Gastrocnemius medialis (tissue), 4 donors: ENCODE measurements around the gene CDKAL1. TPM values are rescaled to one million over a fixed set of nuclear protein-coding genes. Genes with fewer than 3 reads are reported as not detected.

Experiments
- ATAC-seq, 2 donors: fragments of 150-250 bp; one replicate each; pipeline ENCODE4 v1.9.1; 2016
- DNase-seq, 2 donors: peaks; one replicate each; pipeline ENCODE4 v3.0.0-alpha.2; 2019
- H3K27ac ChIP-seq, 4 donors: fragments of 200-600 bp; sonication (generic); 1 replicate in 1 of 4; 2 replicates in 3 of 4; pipeline ENCODE4 v1.5.1; 2016 to 2018; ENCODE audit warnings: mild to moderate bottlenecking in 2 of 4, moderate library complexity in 1 of 4
- H3K27me3 ChIP-seq, 3 donors: fragments of 200-600 bp; sonication (generic) in 2 of 3; 1 replicate in 1 of 3; 2 replicates in 2 of 3; pipeline versions ENCODE4 v1.5.1 to v1.6.0; 2016 to 2019; ENCODE audit warnings: mild to moderate bottlenecking in 1 of 3, moderate library complexity in 1 of 3
- H3K36me3 ChIP-seq, 2 donors: fragments of 200-600 bp; sonication (generic) in 1 of 2; one replicate each; pipeline ENCODE4 v1.5.1; 2017 to 2018
- H3K4me1 ChIP-seq, 2 donors: fragments of 200-600 bp; sonication (generic) in 1 of 2; one replicate each; pipeline ENCODE4 v1.5.1; 2016 to 2017; ENCODE audit warnings: mild to moderate bottlenecking in 2 of 2
- H3K4me3 ChIP-seq, 4 donors: fragments of 200-600 bp; sonication (generic) in 3 of 4; 1 replicate in 1 of 4; 2 replicates in 3 of 4; pipeline ENCODE4 v1.5.1; 2016 to 2019; ENCODE audit warnings: mild to moderate bottlenecking in 2 of 4
- H3K9me3 ChIP-seq, 3 donors: fragments of 200-600 bp; sonication (generic) in 2 of 3; 1 replicate in 1 of 3; 2 replicates in 2 of 3; pipeline ENCODE4 v1.5.1; 2016 to 2019
- POLR2A ChIP-seq, 2 donors: fragments of 450-650 bp; IDR thresholded peaks; one replicate each; pipeline ENCODE4 v1.6.1; 2017; ENCODE audit warnings: antibody characterized with exemption in 2 of 2, mild to moderate bottlenecking in 2 of 2, moderate library complexity in 2 of 2
- in situ Hi-C, 4 donors: fragments of 200-750 bp; cut with MboI; loops; one replicate each; pipeline versions ENCODE4 v1.15.0 to v1.8.0; 2017; ENCODE audit warnings: low sequenced_read_pairs in 4 of 4
- intact Hi-C: fragments of 100-400 bp; cut with DNase I; formaldehyde crosslinking; loops from one replicate; pipeline ENCODE4 v1.15.1; 2023; ENCODE audit warnings: low total_unique reads
- total RNA-seq, 4 donors: library from RNA; depleted of rRNA; stranded (reverse); fragments of >200 nt; gene quantifications; one replicate each; pipeline versions ENCODE4 v1.1.0 to v1.2.3, GENCODE V29; 2016
- TF ChIP-seq, protein P1 (sequence below), 5 experiments: fragments of 450-650 bp in 3 of 5; fragments of 200-600 bp in 2 of 5; sonication (generic) in 2 of 5; IDR thresholded peaks in 4 of 5; conservative IDR thresholded peaks in 1 of 5; 1 replicate in 4 of 5; 2 replicates in 1 of 5; pipeline ENCODE4 v1.5.1; 2016 to 2019; ENCODE audit warnings: antibody characterized with exemption in 5 of 5, mild to moderate bottlenecking in 3 of 5, moderate library complexity in 3 of 5

Gene CDKAL1
- total RNA-seq, 4 donors from 2014 or later, result 9.6 to 17.0 (median 11.4) TPM

GRCh38 chr6:20936949-20937348, 402.7 kb downstream of the CDKAL1 start:
- DNase-seq (no peak), ATAC-seq (no peak)
- in situ Hi-C loops, result no loop called here
- Histone ChIP-seq H3K27ac (no peak overlapping the region), H3K4me3 (no peak overlapping the region), H3K36me3 (no peaks in the 10 kb centered on the region), H3K4me1 (no peaks in the 10 kb centered on the region), H3K27me3 (no peaks in the 10 kb centered on the region), H3K9me3 (no peaks in the 10 kb centered on the region)
- TF ChIP-seq, protein P1, sequence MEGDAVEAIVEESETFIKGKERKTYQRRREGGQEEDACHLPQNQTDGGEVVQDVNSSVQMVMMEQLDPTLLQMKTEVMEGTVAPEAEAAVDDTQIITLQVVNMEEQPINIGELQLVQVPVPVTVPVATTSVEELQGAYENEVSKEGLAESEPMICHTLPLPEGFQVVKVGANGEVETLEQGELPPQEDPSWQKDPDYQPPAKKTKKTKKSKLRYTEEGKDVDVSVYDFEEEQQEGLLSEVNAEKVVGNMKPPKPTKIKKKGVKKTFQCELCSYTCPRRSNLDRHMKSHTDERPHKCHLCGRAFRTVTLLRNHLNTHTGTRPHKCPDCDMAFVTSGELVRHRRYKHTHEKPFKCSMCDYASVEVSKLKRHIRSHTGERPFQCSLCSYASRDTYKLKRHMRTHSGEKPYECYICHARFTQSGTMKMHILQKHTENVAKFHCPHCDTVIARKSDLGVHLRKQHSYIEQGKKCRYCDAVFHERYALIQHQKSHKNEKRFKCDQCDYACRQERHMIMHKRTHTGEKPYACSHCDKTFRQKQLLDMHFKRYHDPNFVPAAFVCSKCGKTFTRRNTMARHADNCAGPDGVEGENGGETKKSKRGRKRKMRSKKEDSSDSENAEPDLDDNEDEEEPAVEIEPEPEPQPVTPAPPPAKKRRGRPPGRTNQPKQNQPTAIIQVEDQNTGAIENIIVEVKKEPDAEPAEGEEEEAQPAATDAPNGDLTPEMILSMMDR (IDR thresholded peaks at IDR 0.05 in 4 of 5, conservative IDR thresholded peaks at IDR 0.05 in 1 of 5), result no peak
- TF ChIP-seq POLR2A (IDR thresholded peaks at IDR 0.05), result no peak
- intact Hi-C loops, result no loop called here

DNA sequence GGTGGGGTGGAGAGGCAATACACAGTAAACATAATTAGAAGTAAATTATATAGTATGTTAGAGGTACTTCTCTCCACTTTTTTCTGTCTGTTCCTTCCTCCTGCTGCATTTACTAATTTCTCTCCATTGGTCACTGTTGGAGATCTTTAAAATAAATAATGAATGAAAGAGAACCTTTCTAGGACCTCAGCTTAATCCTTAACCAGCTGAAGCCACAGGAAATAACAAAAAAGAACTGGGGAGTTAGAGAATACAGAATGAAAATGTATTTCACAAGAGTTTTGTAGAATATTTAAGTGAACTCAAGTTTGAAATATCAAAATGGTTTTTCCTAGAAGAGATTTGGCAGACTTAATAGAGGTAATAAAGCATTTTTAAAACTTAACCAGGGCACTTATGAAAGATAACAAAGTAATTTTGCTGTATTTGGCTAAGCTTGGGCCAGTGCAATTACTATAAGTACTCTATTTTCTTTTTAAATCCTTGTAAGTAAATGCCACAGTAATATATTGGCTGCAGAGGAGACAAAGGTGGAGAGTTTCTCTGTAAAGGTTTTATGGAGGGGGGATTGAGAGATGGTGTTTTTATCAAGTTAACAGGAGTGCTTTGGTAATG, 405.0 kb downstream of the CDKAL1 start:
- H3K9me3 ChIP-seq, result no peaks in the 10 kb centered on the region
- ATAC-seq, result no peak
- TF ChIP-seq POLR2A (IDR thresholded peaks at IDR 0.05), result no peak
- TF ChIP-seq, protein P1 (IDR thresholded peaks at IDR 0.05 in 4 of 5, conservative IDR thresholded peaks at IDR 0.05 in 1 of 5), result no peak
- no peak overlapping the region for H3K4me3 ChIP-seq
- intact Hi-C loops, result no loop called here
- in situ Hi-C loops, result no loop called here
- H3K4me1 ChIP-seq, result no peaks in the 10 kb centered on the region
- no peak for DNase-seq
- H3K27ac ChIP-seq, result no peak overlapping the region
- H3K36me3 ChIP-seq, result no peaks in the 10 kb centered on the region
- no peaks in the 10 kb centered on the region for H3K27me3 ChIP-seq

GRCh38 chr6:20943040-20943627, 408.9 kb downstream of the CDKAL1 start:
- Histone ChIP-seq H3K9me3 (no peaks in the 10 kb centered on the region), H3K4me1 (no peaks in the 10 kb centered on the region), H3K27ac (no peak overlapping the region), H3K4me3 (no peak overlapping the region), H3K36me3 (no peaks in the 10 kb centered on the region), H3K27me3 (no peaks in the 10 kb centered on the region)
- intact Hi-C loops, result no loop called here
- no peak for DNase-seq
- in situ Hi-C loops, result no loop called here
- ATAC-seq, result no peak
- TF ChIP-seq POLR2A (IDR thresholded peaks at IDR 0.05), result no peak
- TF ChIP-seq, protein P1 (IDR thresholded peaks at IDR 0.05 in 4 of 5, conservative IDR thresholded peaks at IDR 0.05 in 1 of 5), result no peak

GRCh38 chr6:20943922-20944321, 409.7 kb downstream of the CDKAL1 start:
- no peak overlapping the region for H3K4me3 ChIP-seq
- DNase-seq (no peak), ATAC-seq (no peak)
- H3K9me3 ChIP-seq, result no peaks in the 10 kb centered on the region
- no peaks in the 10 kb centered on the region for H3K27me3 ChIP-seq
- no peak overlapping the region for H3K27ac ChIP-seq
- in situ Hi-C loops (no loop called here), intact Hi-C loops (no loop called here)
- no peaks in the 10 kb centered on the region for H3K36me3 ChIP-seq
- no peaks in the 10 kb centered on the region for H3K4me1 ChIP-seq
- TF ChIP-seq POLR2A (IDR thresholded peaks at IDR 0.05), result no peak
- TF ChIP-seq, protein P1 (IDR thresholded peaks at IDR 0.05 in 4 of 5, conservative IDR thresholded peaks at IDR 0.05 in 1 of 5), result no peak
